HepG2 (cell line): ENCODE data around the gene CIROP. TPM values are rescaled to one million over a fixed set of nuclear protein-coding genes. Genes with fewer than 3 reads are reported as not detected.

Experiments
- ATAC-seq: fragments of 200-7000 bp; cut with Tn5 transposase; 3 replicates; pipeline ENCODE4 v1.9.1; 2020; ENCODE audit warnings: mild to moderate bottlenecking, moderate library complexity
- BruUV-seq: library from RNA; stranded (reverse); fragments of 400-500 nt; replicated peaks from 2 replicates; lab custom pipeline; 2021; lab: Mats Ljungman, UMichigan
- CTCF ChIA-PET: fragments of 300-600 bp; formaldehyde crosslinking; extraction: SDS; loops from one replicate; lab custom pipeline; 2021; ENCODE audit warnings: low total read pairs, inconsistent platforms, low intra/inter-chr PET ratio; lab: Yijun Ruan, JAX
- POLR2A ChIA-PET: fragments of 350-600 bp; sonication (Branson Sonifier 250); formaldehyde crosslinking; loops from one replicate; lab custom pipeline; 2020; ENCODE audit warnings: antibody characterized with exemption, inconsistent platforms; lab: Yijun Ruan, JAX
- DNase-seq: peaks from one replicate; pipeline ENCODE4 v3.0.0-alpha.2; 2015; ENCODE audit warnings: low spot score
- FAIRE-seq: peaks from 3 replicates; lab custom pipeline; 2011; peaks lifted over from hg19 to GRCh38; lab: Jason Lieb, UNC
- H2AFZ ChIP-seq: one replicate; pipeline ENCODE4 v1.6.1; 2011; ENCODE audit warnings: low read length, inconsistent platforms
- H3K27ac ChIP-seq: fragments of 300-600 bp; 3 replicates; pipeline ENCODE4 v1.8.0; 2011; ENCODE audit warnings: mixed run types, mild to moderate bottlenecking, mixed read lengths, low read length, inconsistent platforms; ENCODE audit not compliant: insufficient read depth; ENCODE audit errors: extremely low read length
- H3K27me3 ChIP-seq, 2 experiments: fragments of 200-600 bp in 1 of 2; 2 replicates in 1 of 2; 3 replicates in 1 of 2; pipeline versions ENCODE4 v1.6.0 to v1.8.0; 2011; ENCODE audit warnings: low read length in 2 of 2, mild to moderate bottlenecking in 2 of 2, moderate library complexity in 2 of 2, inconsistent platforms in 1 of 2; ENCODE audit not compliant: insufficient read depth in 2 of 2, control insufficient read depth in 1 of 2
- H3K36me3 ChIP-seq, 2 experiments: fragments of 200-600 bp in 1 of 2; replicated peaks in 1 of 2; 2 replicates in 1 of 2; 3 replicates in 1 of 2; pipeline versions ENCODE4 v1.5.1 to v1.8.0; 2011; ENCODE audit warnings: low read length in 2 of 2, inconsistent platforms in 1 of 2; ENCODE audit not compliant: insufficient read depth in 2 of 2, control insufficient read depth in 1 of 2
- H3K4me1 ChIP-seq: 2 replicates; pipeline ENCODE4 v1.5.1; 2012; ENCODE audit warnings: low read length, inconsistent platforms; ENCODE audit not compliant: insufficient read depth
- H3K4me2 ChIP-seq: 2 replicates; pipeline ENCODE4 v1.6.0; 2011; ENCODE audit warnings: low read depth, low read length, inconsistent platforms
- H3K4me3 ChIP-seq, 3 experiments: fragments of 200-600 bp in 1 of 3; sonication (generic), shearing (Covaris generic) in 1 of 3; replicated peaks in 1 of 3; 2 replicates each; pipeline ENCODE4 v1.5.1; 2011 to 2016; ENCODE audit warnings: low read length in 3 of 3, inconsistent platforms in 2 of 3, low read depth in 2 of 3, mild to moderate bottlenecking in 2 of 3, control low read depth in 1 of 3, mixed read lengths in 1 of 3; ENCODE audit not compliant: insufficient read depth in 1 of 3
- H3K79me2 ChIP-seq: one replicate; pipeline ENCODE4 v1.6.1; 2011; ENCODE audit warnings: low read length, inconsistent platforms; ENCODE audit not compliant: insufficient read depth
- H3K9ac ChIP-seq: 2 replicates; pipeline ENCODE4 v1.6.0; 2011; ENCODE audit warnings: mild to moderate bottlenecking, low read depth, low read length, inconsistent platforms; ENCODE audit not compliant: insufficient read depth
- H3K9me3 ChIP-seq: 2 replicates; pipeline ENCODE4 v1.5.1; 2012; ENCODE audit warnings: mild to moderate bottlenecking, low read length
- H4K20me1 ChIP-seq: 2 replicates; pipeline ENCODE4 v1.6.0; 2011; ENCODE audit warnings: inconsistent platforms, mild to moderate bottlenecking, low read length, moderate library complexity; ENCODE audit not compliant: insufficient read depth
- CREB1 ChIP-seq, 2 experiments: fragments of 450-650 bp in 1 of 2; IDR thresholded peaks; 2 replicates each; pipeline ENCODE4 v1.6.1; 2016 to 2017; ENCODE audit warnings: control low read depth in 1 of 2, mild to moderate bottlenecking in 1 of 2, missing compliant biosample characterization in 1 of 2, missing genetic modification characterization in 1 of 2
- HNF4G ChIP-seq, 2 experiments: sonication (generic) in 1 of 2; formaldehyde crosslinking in 1 of 2; IDR thresholded peaks; 2 replicates each; pipeline versions ENCODE4 v1.4.0 to v1.6.1; 2011 to 2020; ENCODE audit warnings: borderline replicate concordance in 2 of 2, low read depth in 2 of 2, mild to moderate bottlenecking in 2 of 2, low read length in 1 of 2, missing genetic modification reagents in 1 of 2, moderate library complexity in 1 of 2
- WGBS: methylation state at CpG from one replicate; pipeline ENCODE4 v1.1.6; 2017; ENCODE audit warnings: low lambda C conversion rate; 5-methylcytosine and 5-hydroxymethylcytosine counted together
- in situ Hi-C: cut with HindIII; loops from 2 replicates; pipeline ENCODE4 v1.10.0; 2017; ENCODE audit warnings: low pct_unique_long_range_greater_than_20kb; ENCODE audit not compliant: extremely low pct_ligation_motif_present
- intact Hi-C: fragments of 100-400 bp; cut with micrococcal nuclease; formaldehyde crosslinking; loops from one replicate; pipeline ENCODE4 v1.10.0; 2022; ENCODE audit not compliant: unreplicated experiment
- polyA plus RNA-seq, 8 experiments: library from polyadenylated mRNA; depleted of rRNA in 3 of 8; stranded (reverse) in 7 of 8; unstranded in 1 of 8; fragments of >200 nt; fragmentation: Illumina TruSeq in 4 of 8; extraction: Trizol in 4 of 8; gene quantifications; 2 replicates each; pipeline versions ENCODE4 v1.2.1 to v1.2.3, GENCODE V29; 2011 to 2016; ENCODE audit warnings: low read depth in 4 of 8, missing spikeins in 1 of 8, mixed read lengths in 1 of 8; ENCODE audit not compliant: insufficient read depth in 1 of 8
- total RNA-seq, 5 experiments: library from RNA; depleted of rRNA; stranded (reverse); fragments of >200 nt; fragmentation: Illumina TruSeq; extraction: Trizol; gene quantifications; 2 replicates each; pipeline ENCODE4 v1.2.3, GENCODE V29; 2016; ENCODE audit warnings: low read depth in 1 of 5
- TF ChIP-seq, protein P1 (sequence below): sonication (generic); formaldehyde crosslinking; IDR thresholded peaks from 2 replicates; pipeline ENCODE4 v1.5.0; 2020; ENCODE audit warnings: missing genetic modification reagents
- TF ChIP-seq, protein P2 (sequence below): sonication (generic); formaldehyde crosslinking; IDR thresholded peaks from 2 replicates; pipeline ENCODE4 v1.4.0; 2020; ENCODE audit warnings: mild to moderate bottlenecking, missing genetic modification reagents

The CIROP gene
- total and polyA plus RNA-seq, 2 of the 13 experiments (the other 11 are each of a cell fraction or from before 2014, with no cell fraction given) = 0.07 TPM; not detected in 1

DNA sequence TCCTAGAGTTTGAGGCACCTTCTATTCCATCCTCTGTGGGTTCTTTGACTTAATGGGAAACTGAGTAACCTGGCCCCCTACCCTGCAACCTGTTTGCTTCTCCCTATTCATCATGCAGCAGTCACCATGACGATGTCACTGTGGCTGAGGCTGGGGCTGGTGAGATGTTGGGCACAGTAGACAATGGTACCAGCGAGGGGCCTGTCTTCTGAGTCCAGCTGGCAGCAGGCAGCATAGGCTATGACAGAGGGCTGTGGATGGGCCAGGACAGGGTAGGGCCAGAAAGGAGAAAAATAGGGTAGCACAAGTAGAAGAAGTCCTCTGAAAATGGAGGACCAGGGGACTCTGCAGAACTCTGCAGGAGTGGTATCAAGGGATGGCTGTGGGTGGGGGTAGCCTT, 2.0 kb downstream of the CIROP start:
- Histone ChIP-seq H3K4me3 (no peak overlapping the region), H3K4me2 (no peak overlapping the region), H3K4me1 (peaks cover 41% of the 10 kb centered on the region), H3K9ac (no peak overlapping the region), H3K27me3 (peaks cover 8 to 45% of the 10 kb centered on the region in 2 experiments), H3K79me2 (peaks cover 4% of the 10 kb centered on the region), H3K36me3 (peaks cover 7 to 16% of the 10 kb centered on the region in 2 experiments), H4K20me1 (no peaks in the 10 kb centered on the region; the same call in 1 of the 2 replicates), H2AFZ (no peak overlapping the region)
- DNase-seq (no peak), ATAC-seq (no peak), FAIRE-seq (no peak)
- in situ Hi-C loops = no loop called here
- no TSS peak for BruUV-seq
- CTCF ChIA-PET = no interaction called here
- WGBS = 18% methylated on average over 2 of the region's 2 CpGs
- POLR2A ChIA-PET = interaction anchor here (1.4 to 4.5 kb wide), 2 partner anchors 8 to 121 kb away, joined by 3 to 52 read pairs; partner anchors contain the start of genes ACIN1 and C14orf119
- intact Hi-C loops = no loop called here
- TF ChIP-seq HNF4G (IDR thresholded peaks at IDR 0.05; ENCODE audit: borderline replicate concordance, low read depth, low read length) (no peak), HNF4G (CRISPR knock-in tag; IDR thresholded peaks at IDR 0.05; ENCODE audit: borderline replicate concordance, low read depth) (no peak), CREB1 (IDR thresholded peaks at IDR 0.05) (peak; percentile 33; the same call in 1 of the 2 replicates), CREB1 (CRISPR knock-in tag; IDR thresholded peaks at IDR 0.05) (no peak)
- TF ChIP-seq, all 625 proteins: peak for 1
- Histone ChIP-seq H3K9me3 (no peaks in the 10 kb centered on the region), H3K27ac (no peak overlapping the region)

DNA sequence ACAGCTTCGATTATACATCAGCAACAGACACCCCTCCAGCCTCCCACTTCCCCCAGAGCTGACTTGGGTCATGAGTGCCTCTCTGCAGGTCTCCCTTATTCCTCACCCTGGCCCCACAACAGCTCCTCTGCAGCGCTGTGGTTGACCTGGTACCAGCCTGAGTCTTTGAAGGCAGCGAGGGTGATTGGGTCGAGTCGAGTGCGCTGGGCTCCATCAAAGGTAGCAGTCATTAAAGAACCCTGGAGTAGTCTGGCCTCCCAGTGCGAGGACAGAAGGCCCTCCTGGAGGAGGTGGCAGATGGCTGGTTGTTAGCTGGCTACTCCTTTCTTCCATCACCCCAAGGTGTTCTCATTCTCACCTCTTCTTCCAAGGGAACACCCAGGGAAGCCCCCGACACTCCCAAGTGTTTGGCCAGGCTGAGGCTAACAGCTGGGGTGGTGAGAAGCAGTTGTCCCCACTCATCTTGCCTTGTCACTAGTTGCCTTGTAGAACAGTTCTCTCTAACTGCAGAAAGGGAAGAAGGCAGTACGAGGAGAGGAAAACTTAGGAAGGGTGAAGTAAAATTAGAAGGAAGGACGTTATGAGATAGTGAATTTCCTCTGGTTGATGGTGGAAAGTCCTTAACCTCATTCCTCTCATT, 2.7 kb downstream of the CIROP start:
- no peak overlapping the region for H3K4me2 ChIP-seq
- no peak for FAIRE-seq
- H3K4me1 ChIP-seq = peaks cover 47% of the 10 kb centered on the region
- H3K36me3 ChIP-seq = peaks cover 12 to 21% of the 10 kb centered on the region in 2 experiments
- ChIA-PET CTCF (no interaction called here), POLR2A (interaction anchor here (0.8 kb wide), 1 partner anchor 95 kb away, joined by 3 read pairs; no protein-coding TSS in a partner anchor)
- TF ChIP-seq, protein P1, sequence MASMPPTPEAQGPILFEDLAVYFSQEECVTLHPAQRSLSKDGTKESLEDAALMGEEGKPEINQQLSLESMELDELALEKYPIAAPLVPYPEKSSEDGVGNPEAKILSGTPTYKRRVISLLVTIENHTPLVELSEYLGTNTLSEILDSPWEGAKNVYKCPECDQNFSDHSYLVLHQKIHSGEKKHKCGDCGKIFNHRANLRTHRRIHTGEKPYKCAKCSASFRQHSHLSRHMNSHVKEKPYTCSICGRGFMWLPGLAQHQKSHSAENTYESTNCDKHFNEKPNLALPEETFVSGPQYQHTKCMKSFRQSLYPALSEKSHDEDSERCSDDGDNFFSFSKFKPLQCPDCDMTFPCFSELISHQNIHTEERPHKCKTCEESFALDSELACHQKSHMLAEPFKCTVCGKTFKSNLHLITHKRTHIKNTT = no peak
- TF ChIP-seq, protein P2, sequence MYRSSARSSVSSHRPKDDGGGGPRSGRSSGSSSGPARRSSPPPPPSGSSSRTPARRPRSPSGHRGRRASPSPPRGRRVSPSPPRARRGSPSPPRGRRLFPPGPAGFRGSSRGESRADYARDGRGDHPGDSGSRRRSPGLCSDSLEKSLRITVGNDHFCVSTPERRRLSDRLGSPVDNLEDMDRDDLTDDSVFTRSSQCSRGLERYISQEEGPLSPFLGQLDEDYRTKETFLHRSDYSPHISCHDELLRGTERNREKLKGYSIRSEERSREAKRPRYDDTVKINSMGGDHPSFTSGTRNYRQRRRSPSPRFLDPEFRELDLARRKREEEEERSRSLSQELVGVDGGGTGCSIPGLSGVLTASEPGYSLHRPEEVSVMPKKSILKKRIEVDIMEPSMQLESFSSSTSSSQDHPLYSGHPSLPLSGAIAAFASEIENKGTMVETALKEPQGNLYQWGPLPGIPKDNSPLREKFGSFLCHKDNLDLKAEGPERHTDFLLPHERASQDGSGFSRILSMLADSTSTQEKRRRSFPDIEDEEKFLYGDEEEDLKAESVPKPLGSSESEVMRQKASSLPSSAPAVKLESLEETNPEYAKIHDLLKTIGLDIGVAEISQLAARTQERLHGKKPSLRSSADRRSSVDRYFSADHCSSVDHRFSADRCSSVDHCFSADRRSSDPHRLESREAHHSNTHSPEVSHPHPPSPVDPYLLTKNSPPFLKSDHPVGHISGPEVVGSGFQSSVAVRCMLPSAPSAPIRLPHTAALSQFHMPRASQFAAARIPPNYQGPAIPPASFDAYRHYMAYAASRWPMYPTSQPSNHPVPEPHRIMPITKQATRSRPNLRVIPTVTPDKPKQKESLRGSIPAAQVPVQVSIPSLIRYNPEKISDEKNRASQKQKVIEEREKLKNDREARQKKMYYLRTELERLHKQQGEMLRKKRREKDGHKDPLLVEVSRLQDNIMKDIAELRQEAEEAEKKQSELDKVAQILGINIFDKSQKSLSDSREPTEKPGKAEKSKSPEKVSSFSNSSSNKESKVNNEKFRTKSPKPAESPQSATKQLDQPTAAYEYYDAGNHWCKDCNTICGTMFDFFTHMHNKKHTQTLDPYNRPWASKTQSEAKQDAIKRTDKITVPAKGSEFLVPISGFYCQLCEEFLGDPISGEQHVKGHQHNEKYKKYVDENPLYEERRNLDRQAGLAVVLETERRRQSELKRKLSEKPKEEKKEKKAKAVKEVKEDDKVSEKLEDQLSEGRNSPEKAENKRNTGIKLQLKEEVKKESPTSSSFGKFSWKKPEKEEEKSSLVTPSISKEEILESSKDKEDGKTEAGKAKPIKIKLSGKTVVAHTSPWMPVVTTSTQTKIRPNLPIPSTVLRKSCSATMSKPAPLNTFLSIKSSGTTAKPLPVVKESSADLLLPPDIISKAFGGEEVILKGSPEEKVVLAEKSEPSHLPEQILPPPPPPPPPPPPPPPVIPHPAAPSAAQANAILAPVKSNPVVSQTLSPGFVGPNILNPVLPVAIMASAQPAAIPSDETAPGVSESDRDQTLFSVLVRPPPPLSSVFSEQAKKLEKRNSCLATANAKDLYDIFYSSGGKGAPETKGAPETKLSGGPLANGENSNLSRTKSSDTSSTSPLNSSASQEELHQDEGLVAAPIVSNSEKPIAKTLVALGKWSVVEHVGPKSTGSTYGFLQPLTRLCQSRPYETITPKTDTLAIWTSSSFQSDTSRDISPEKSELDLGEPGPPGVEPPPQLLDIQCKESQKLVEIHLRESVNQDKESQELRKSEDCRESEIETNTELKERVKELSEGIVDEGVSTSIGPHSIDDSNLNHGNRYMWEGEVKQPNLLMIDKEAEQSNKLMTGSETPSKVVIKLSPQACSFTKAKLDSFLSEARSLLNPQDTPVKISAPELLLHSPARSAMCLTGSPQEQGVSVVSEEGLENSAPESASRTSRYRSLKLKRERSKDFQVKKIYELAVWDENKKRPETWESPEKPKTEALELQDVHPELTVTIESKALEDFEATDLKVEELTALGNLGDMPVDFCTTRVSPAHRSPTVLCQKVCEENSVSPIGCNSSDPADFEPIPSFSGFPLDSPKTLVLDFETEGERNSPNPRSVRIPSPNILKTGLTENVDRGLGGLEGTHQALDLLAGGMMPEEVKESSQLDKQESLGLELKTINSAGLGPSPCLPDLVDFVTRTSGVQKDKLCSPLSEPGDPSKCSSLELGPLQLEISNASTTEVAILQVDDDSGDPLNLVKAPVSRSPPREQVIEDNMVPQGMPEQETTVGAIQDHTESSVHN (CRISPR knock-in tag) = 0 out of 2 replicates have a peak, but pooled peaks have one; percentile 46
- no TSS peak for BruUV-seq
- H3K79me2 ChIP-seq = peaks cover 11% of the 10 kb centered on the region
- H3K27me3 ChIP-seq = peaks cover 8 to 45% of the 10 kb centered on the region in 2 experiments
- H3K27ac ChIP-seq = no peak overlapping the region
- no peak for DNase-seq
- intact Hi-C loops (no loop called here), in situ Hi-C loops (no loop called here)
- H4K20me1 ChIP-seq = no peaks in the 10 kb centered on the region; the same call in 1 of the 2 replicates
- H3K9me3 ChIP-seq = no peaks in the 10 kb centered on the region
- 45% methylated on average over 10 of the region's 10 CpGs for WGBS
- H3K4me3 ChIP-seq = no peak overlapping the region
- no peak overlapping the region for H3K9ac ChIP-seq
- peak; percentile 2; the same call in 1 of the 3 replicates for ATAC-seq
- H2AFZ ChIP-seq = no peak overlapping the region
